Activated T-cell treated with anti-CD3 and anti-CD28 coated beads, Interleukin-2, amount 50 U/mL, for 1 hour (primary cell): ENCODE results near the gene LMAN2.
"Not testable (repeated sequence)": the region's sequence is repeated elsewhere in the genome, so short reads cannot be mapped to it uniquely, and the experiment has no call there.

Experiments used
- DNase-seq: peaks from one replicate; pipeline ENCODE4 v3.0.0-alpha.2; 2020

Gene LMAN2

DNA sequence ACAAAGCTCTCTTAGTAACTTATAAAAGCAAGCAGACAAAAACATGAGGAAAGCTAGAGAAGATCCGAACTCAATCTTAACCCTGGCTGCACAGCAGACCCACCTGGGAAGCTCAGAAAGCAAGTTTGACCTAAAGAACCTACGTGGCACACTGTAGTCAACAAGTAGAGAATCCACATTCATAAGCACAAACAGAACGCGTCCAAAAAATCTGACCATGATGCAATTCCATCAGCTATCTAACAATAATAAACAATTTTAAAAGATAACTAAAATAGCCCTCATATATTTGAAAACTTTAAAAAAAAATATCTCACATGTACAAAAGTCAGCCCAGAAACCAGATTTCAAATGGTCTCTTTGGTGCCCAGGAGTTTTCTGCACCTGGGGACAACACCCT is 4.6 kb downstream of the LMAN2 start:
- no peak for DNase-seq

DNA sequence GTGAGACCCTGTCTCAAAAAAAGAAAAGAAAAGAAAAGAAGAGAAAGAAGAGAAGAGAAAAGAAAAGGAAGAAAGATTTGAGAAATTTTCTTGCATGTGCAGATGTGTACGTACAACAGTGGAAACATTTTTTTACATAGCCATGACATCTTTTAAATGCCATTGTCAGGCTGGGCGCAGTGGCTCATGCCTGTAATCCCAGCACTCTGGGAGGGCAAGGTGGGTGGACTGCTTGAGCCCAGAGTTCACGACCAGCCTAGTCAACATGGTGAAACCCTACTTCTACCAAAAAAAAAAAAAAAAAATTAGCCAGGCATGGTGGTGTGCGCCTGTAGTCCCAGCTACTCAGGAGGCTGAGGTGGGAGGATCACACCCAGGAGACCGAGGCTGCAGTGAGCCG is 6.6 kb downstream of the LMAN2 start:
- DNase-seq: no peak

DNA sequence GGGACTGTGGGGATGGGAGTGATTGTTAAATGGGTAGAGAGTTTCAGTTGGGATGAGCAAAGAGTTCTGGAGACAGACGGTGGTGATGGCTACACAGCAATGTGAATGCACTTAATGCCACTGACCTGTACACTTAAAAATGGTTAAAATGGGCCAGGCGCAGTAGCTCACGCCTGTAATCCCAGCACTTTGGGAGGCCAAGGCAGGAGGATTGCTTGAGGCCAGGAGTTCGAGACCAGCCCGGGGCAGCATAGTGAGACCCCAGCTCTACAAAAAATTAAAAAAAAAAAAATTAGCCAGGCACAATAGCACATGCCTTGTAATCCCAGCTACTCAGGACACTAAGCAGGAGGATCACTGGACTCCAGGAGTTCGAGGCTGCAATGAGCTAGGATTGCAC is 7.7 kb downstream of the LMAN2 start:
- no peak for DNase-seq

DNA sequence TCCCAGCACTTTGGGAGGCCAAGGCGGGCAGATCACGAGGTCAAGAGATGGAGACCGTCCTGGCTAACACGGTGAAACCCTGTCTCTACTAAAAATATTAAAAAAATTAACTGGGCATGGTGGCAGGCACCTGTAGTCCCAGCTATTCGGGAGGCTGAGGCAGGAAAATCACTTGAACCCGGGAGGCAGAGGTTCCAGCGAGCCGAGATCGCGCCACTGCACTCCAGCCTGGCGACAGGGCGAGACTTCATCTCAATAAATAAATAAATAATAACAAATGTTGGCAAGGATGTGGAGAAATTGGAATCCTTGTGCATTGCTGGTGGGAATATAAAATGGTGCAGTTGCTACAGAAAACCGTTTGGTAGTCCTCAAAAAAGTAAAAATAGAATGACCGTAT is 8.5 kb downstream of the LMAN2 start:
- not testable (repeated sequence) for DNase-seq

DNA sequence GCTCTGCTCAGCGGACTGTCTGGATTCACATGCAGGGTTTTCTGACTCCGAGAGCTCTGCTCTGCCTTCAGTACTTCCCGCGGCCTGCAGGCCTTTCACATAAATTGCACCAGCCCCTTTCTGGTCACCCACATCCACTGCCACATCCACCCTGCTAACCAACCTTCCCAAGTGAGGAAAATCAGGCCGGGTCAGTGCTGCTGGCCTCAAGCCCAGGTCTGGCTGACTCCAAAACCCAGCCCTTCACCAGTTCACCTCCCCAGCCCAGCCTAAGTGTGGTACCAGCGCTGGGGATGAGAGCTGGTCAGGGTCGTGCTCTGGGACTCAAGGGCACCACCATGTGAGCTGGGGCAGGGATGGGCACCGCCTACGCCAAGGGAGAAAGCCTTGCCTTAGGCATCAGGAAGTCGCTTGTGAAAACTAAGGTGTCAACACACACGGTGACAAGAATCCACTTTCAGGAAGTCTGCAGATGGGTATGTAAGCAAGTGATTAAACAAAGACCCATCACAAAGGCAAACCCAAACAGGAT is 12.3 kb downstream of the LMAN2 start:
- DNase-seq: no peak

DNA sequence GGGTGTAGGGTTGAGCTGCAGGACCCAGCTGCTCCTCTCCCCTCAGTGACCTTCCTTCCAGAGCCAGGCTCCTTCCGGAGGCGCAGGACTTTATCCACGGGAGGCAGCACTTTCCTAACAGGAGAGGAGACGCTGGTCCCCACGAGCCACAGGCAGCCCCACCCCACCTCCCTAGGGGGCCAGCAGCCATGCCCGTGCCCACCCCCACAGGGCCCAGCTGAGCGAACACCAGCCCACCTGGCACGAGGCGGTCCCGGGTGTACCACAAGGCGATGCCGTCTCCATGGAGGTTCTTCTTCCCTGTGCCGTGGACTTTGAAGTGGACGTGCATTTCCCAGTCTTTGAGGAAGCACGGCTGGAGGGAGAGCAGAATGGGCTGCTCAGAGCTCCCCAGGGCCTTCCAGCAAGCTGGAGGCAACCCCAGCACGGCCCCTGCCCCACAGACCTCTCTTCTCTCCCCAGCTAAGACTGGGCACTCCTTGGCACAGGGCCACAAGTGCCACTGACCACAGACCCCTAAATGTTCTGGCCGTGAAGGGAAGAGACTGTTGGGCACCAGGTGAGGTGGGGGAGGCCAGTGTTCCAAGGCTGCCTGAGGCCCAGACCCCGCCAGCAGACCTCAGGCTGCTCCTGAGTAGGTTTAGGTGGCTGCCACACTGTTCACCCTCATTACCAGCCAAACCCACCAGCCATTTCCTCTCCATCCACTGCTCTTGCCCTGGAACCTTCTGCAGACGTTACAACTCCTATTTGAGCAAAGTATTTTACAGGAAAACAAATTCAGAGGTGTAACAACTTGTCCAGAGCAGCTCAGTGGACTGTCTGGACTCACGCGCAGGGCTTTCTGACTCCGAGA is 13.0 kb downstream of the LMAN2 start:
- DNase-seq: no peak

DNA sequence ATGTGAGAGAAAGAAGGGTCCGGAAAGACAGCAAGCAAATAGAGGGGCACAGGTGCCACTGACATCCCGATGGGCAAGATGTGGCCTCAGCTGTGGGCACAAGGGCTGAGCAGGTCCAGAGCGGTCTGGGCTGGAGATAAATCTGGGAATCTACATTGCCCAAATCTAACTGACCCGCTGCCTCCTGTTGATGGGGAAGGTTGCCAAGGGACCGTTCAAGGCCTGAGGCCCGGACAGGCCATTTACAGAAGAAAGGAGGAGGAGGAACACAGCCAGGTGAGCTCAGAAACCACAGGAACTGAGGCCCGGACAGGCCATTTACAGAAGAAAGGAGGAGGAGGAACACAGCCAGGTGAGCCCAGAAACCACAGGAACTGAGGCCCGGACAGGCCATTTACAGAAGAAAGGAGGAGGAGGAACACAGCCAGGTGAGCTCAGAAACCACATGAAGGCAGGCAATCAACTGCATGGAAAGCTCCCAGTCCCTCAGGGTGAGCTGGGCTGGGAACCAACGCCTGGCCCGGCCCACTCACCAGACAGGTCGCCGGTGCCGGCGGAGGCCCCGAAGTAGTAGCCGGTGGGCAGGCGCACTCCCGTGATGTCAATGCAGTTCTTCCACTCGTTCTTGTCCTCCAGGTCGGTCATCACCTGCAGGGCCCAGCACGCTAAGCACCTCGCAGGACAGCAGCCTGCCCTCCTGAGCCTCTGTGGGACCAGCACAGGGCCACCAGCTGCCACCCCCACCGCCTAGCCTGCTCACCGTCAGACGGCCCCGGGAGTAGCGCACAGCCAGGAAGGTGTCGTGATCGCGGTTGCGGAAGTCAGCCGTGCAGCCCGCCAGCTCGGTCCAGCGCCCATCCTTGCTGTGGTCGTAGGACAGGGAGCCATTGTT is 14.6 kb downstream of the LMAN2 start:
- DNase-seq: no peak

DNA sequence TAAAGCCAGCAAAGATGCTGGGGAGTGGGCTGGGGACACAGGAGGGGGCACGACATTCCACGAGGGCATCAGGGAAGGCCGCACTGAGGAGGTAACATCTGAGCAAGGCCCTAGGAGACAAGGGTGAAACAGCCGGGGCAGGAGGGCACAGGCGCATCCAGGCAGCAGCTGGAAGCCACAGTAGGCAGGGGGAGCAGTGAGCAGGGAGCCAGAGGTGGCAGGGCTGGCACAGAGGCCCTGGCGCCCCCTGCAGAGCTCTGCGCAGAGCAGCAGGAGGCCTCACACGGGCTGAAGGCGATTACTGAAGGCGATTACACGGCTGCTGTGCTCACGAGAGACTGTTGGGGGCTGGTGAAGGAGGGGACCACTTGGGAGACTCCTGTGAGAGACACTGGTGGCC is 15.4 kb downstream of the LMAN2 start:
- no peak for DNase-seq

DNA sequence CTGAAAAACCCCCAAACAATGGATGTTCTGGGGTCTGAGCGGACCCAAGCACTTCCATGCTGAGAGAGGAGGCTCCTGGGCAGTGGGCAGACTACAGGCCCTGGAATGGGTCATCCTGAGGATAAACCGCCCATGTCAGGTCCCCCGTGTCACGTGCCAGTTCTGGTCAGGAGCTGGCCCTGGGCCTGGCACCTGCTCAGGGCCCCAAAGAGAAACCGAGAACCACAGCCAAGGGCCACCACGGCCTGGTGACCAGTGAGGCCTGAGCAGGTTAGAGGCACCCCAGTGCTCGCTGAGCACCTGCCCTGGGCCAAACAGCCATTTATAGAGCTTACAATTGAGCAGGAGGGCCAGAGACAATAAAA is 15.8 kb downstream of the LMAN2 start:
- DNase-seq: no peak

DNA sequence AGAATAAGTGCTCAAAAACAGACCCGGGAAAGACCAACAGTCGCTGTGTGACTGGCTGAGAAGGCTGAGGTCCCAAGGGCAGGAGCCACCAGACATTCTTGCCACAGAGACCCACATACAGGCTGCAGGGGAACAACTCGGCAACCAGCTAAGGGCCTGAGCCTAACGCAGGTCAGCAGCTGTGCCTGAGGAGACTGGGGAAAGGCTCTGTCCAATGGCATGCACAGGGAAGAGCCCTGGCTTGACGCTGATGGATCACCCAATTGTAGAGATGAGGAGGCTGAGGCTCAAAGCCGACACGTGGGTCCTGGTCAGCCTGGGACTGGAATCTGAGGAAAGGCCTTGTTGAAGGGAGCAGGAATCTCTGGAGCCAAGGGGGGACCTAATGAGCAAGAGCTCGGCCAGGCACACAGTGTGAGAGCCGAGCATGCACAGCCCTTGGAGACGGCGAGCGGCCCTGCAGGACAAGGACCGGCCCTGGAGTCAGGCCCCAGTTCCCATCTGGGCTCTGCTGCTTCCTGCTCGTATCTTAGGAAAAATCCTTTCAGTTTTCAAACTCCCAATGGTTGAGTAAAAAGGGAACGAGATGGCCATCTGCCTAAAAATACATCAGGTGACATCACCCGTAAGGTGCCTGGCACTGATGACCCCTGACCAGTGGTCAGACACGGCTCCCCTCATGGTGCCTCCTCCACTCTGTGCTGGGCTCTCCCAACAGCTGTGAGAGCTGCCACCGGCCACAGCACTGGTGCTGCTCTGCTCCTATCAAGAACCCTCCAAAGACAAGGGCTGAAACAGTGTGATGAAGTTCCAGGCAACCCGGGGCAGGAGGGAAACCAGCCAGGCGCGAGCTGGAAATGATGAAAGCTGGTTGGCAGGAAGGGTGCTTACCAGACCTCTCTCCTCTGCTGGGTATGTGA is 16.4 kb downstream of the LMAN2 start:
- no peak for DNase-seq

DNA sequence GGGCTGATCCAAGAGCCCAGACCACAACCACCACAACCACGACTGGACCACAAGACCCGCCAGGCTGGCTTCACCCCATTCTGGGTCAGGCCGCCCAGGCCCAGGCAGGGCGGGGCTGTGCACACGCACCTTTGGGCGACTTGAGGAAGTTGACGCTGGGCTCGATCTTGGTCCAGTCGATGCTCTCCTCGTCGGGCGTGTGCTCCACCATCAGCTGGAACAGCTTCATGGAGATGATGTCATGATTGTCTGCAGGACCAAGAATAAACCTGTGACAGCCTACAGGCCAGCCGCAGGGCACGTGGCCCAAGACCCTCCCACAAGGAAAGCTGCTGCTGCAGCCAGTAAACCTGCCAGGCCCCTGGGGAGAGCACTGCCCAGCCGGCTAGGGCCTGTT is 17.3 kb downstream of the LMAN2 start:
- no peak for DNase-seq

DNA sequence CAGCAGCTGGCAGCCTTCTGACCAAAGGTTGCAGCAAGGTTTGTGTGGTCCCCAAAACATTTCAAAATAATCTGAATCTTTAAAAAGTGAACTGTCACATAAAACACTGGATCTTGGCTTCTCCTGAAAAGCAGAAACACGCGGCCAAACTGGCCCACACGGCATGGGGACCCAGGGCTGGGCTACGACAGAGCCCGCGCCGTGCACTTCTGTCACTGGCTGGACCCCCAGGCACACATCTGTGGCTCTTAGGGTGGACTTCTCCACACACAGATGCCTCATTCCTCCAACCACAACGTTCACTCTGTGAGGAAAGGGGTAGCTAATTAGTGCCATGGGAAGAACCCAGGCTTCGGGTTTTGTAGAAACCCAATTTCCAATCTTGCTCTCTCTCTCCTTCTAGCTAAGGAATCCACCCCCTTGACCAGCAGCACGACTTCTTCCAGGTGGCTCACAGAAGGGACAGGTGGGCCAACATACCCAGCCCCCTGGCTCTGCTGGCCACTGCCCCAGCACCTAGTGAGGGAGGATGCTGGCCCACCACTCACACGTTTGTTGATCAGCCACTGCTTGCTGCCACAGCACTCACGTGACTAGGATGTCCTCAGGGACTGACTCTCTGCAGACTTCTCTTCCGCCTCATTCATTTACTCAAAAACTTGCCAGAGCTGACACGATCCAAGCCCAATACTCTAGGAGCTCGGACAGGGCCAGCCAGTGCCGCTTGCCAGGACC is 17.9 kb downstream of the LMAN2 start:
- no peak for DNase-seq

DNA sequence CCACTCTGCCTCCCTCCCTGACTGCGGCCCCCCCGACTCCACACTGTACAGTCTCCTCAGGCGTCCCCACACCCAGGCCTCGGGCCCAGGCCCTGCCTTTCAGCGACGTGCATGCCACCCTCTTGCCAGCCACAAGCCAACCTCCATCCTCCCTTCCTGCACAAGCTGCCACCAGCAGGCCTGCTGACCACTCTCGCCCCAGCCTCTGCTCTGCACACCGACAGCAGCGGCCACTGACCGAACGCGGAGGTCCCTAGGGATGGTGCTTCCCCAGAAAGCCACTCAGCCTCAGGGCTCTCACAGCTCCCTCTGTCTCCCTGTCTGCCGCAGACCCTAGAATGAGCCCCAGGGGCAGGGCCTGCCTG is 18.6 kb downstream of the LMAN2 start:
- no peak for DNase-seq

DNA sequence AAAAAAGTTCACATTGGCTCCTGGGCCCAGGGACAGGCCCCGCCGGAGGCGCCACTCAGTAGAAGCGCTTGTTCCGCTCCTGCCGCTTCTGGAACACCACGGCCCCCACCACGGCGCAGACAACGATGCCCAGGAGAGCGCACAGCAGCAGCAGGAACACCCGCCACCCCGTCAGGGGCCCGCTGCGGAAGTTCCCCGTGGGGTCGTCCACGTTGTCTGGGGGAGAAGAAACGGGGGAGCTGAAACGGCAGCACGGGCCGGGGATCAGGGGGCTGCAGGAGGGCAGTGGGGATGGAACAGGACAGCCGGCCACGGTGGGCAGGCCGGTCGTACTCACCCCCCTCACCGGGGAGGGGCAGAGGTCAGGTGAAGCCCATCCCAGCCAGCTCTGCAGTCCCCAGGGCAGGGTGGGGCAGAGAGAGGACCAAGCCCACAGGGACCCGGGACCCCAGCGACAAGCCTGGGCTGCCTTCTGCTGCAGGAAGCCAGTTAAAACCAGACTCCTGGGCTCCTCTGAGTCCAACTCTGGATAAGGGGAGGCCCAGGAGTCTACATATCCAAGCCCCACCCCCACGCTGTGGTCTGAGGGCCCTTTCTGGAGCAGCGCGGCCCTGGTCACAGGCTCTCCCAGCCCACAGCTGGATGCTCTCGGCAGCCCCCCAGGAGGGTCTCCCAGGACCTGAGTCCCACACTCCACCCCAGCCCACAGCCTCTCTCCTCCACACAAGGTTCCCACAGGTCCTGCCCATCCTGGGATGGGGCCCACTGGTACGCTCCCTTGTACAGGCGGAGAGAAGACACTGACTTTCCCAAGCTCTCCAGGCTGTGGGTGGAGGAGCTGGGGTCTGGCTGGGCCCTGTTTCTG is 19.2 kb downstream of the LMAN2 start:
- DNase-seq: no peak

DNA sequence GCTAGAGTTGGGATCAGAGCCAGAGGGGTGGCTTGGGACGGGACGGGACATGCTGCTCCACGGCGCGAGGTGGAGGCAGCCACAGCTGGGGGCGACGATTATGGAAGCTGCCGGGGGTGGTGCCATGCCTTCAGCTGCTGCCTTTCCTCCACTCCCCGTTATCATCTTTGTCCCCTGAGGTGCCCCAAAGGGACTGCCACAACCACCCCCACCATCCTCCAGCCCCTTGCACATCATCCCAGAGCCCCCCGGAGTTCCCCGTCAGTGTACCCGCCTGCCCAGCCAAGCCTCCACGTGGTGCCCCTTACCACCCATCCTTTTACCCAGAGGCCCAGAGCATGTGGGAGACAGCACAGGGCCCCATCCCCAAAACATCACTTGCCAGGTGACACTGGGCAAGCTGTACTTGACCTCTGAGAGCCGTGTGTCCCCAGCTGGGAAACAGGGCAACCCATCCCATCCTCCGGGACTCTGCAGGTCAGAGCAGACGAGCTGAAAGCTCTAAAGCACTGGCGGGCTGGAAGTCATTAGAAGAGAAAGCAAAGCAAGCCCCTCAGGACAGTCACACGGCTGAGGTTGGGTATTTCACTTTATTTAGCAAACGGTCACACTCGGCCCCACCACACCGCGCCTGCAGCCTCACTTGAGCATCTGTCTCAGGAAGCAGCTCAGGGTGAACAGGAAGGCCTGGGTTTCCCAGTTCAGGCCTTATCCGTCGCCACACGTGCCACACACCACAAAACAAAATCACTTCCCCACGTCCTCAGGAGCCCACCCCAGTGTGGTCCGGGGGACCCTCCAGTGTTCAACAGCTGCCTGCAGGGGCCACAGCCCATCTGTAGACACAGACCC is 20.3 kb downstream of the LMAN2 start:
- DNase-seq: no peak

DNA sequence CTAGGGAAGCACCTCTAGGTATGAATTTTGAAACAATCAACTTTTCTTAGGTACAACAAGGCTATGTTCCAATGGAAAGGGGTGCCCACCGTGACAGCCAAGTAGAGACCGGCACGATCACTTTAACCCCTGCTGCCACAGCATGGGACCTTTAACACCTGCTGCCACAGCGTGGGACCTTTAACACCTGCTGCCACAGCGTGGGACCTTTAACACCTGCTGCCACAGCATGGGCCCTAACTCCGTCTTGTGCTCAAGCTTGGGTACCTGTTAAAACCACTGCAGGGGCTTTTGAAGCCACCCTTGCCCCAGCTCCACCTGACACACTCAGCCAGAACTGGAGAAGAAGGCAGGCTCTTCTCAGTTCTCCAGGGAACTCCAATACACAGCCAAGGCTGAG is 21.6 kb downstream of the LMAN2 start:
- DNase-seq: no peak

DNA sequence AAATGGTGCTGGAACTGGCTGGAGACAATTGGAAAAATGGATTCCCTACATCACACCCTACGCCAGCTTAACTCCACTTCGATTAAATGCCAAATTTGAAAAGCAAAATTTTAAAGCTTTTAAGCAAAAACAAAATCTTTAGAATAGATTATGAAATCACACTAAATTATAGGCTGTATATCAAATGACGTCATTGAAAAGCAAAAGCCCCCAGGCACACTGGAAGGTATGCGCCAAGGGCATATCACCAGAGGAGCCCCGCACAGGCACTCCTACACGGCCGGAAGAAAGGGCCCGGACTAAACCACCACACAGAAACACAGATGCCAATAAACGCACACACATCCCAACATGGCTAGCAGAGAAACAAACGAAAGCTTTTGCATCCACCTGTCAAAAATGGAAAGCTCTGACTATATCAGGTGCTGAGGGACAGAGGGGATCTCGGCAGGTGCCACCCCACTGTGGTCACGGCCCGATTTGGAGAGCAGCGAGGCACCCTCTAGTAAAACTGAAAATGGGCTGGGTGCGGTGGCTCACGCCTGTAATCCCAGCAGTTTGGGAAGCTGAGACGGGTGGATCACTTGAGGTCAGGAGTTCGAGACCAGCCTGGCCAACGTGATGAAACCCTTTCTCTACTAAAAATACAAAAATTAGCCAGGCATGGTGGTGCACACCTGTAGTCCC is 22.8 kb downstream of the LMAN2 start:
- DNase-seq: no peak

DNA sequence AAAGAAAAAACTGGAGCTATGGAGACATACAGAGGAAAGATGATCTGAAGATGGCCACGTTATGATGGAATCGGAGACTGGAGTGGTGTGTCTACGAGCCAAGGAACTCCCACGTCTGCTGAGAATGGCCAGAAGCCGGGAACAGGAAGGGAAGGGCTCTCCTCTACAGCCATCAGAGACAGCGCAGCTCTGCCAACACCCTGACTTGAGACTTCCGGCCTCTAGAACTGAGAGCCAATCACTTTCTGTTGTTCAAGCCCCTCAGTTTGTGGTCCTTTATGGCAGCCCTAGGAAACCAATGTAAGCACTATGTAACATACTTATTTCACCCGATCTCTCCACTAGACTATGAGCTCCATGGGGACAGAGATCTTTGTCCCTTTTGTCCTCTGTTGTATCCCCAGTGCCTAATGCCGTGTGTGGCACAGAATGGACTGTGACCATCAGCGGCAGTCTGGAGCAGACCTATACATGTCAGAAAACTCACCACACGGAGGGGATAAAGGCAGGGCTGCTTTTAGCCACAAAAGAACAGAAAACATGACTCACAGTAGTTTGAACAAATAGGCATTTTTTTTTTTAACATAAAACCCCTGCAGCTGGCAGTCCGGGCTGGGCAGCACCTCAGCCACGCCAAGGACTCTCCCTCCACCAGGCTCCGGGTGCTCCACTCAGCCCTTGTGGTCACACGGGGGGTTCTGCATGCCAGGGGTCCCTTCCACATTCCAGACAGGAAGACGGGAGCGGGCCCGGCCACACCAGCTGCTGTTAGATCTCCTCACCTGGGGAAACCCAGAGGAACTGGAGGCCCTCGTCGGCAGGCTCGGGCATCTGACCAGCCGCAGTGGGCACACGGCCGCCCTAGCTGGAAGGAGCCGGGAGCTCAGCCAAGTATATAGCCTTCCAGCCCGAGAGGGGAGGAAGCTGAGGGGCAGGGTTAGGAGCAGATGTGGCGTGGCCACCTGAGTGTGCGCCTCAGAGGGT is 23.6 kb downstream of the LMAN2 start:
- DNase-seq: no peak
